Measurements from ENCODE around the gene SLC12A1.
A peak's percentile ranks its signal among the peaks of the same experiment; 100 is the strongest.

The SLC12A1 gene

GRCh38 chr15:48244921-48245320, 38.8 kb downstream of the SLC12A1 start:
- no peak for FAIRE-seq

GRCh38 chr15:48248414-48248813, 42.3 kb downstream of the SLC12A1 start:
- FAIRE-seq: no peak

- FAIRE-seq: peak; percentile 62
Observed at GRCh38 chr15:48250640-48251076, 44.6 kb downstream of the SLC12A1 start.

- FAIRE-seq: no peak
Observed at GRCh38 chr15:48253172-48253571, 47.1 kb downstream of the SLC12A1 start.

GRCh38 chr15:48265135-48265534, 59.0 kb downstream of the SLC12A1 start:
- FAIRE-seq: no peak

- no peak for FAIRE-seq
Observed at GRCh38 chr15:48266024-48266689, 60.1 kb downstream of the SLC12A1 start.

GRCh38 chr15:48267766-48268165, 61.7 kb downstream of the SLC12A1 start:
- FAIRE-seq: no peak

- FAIRE-seq: no peak
Observed at GRCh38 chr15:48273049-48273448, 66.9 kb downstream of the SLC12A1 start.

- no peak for FAIRE-seq
Observed at GRCh38 chr15:48278666-48279065, 72.6 kb downstream of the SLC12A1 start.

- no peak for FAIRE-seq
Observed at GRCh38 chr15:48279608-48280007, 73.5 kb downstream of the SLC12A1 start.

GRCh38 chr15:48281674-48282073, 75.6 kb downstream of the SLC12A1 start:
- FAIRE-seq: no peak

GRCh38 chr15:48282216-48282615, 76.1 kb downstream of the SLC12A1 start:
- no peak for FAIRE-seq

- no peak for FAIRE-seq
Observed at GRCh38 chr15:48283396-48284145, 77.5 kb downstream of the SLC12A1 start.

- peak; percentile 93 for FAIRE-seq
Observed at GRCh38 chr15:48285329-48286214, 79.5 kb downstream of the SLC12A1 start.

- no peak for FAIRE-seq
Observed at GRCh38 chr15:48289628-48290027, 83.5 kb downstream of the SLC12A1 start.

GRCh38 chr15:48292458-48292857, 86.4 kb downstream of the SLC12A1 start:
- FAIRE-seq: no peak

- FAIRE-seq: no peak
Observed at GRCh38 chr15:48297668-48298067, 91.6 kb downstream of the SLC12A1 start.

GRCh38 chr15:48298914-48299313, 92.8 kb downstream of the SLC12A1 start:
- FAIRE-seq: no peak

- no peak for FAIRE-seq
Observed at GRCh38 chr15:48300038-48300437, 93.9 kb downstream of the SLC12A1 start.

- FAIRE-seq: no peak
Observed at GRCh38 chr15:48304398-48304797, 98.3 kb downstream of the SLC12A1 start.

GRCh38 chr15:48306639-48307038, 100.5 kb downstream of the SLC12A1 start:
- FAIRE-seq: no peak

GRCh38 chr15:48307586-48307985, 101.5 kb downstream of the SLC12A1 start:
- no peak for FAIRE-seq

GRCh38 chr15:48309740-48310139, 103.6 kb downstream of the SLC12A1 start:
- no peak for FAIRE-seq

Measured in A204.1 (cell line).